Spleen (tissue), 11 donors: Measurements from ENCODE around the gene ZNF777. TPM values are rescaled to one million over a fixed set of nuclear protein-coding genes. Genes with fewer than 3 reads are reported as not detected.

Experiments used
- DNase-seq: peaks from one replicate; pipeline ENCODE4 v3.0.0-alpha.2; 2020
- H3K27ac ChIP-seq, 8 donors: fragments of 200-600 bp; sonication (generic) in 7 of 8; 1 replicate in 4 of 8; 2 replicates in 4 of 8; pipeline versions ENCODE4 v1.5.0 to v1.8.0; 2016 to 2021; ENCODE audit warnings: inconsistent platforms in 4 of 8, mild to moderate bottlenecking in 4 of 8, moderate library complexity in 1 of 8
- H3K27me3 ChIP-seq, 7 donors: fragments of 200-600 bp; sonication (generic) in 6 of 7; replicated peaks in 1 of 7; 1 replicate in 4 of 7; 2 replicates in 3 of 7; pipeline versions ENCODE4 v1.5.0 to v1.8.0; 2016 to 2021; ENCODE audit warnings: inconsistent platforms in 3 of 7, mild to moderate bottlenecking in 1 of 7
- H3K36me3 ChIP-seq, 6 donors: fragments of 200-600 bp; sonication (generic) in 5 of 6; 1 replicate in 4 of 6; 2 replicates in 2 of 6; pipeline versions ENCODE4 v1.5.0 to v1.8.0; 2016 to 2021; ENCODE audit warnings: inconsistent platforms in 2 of 6
- H3K4me1 ChIP-seq, 6 donors: fragments of 200-600 bp; sonication (generic) in 5 of 6; 1 replicate in 3 of 6; 2 replicates in 3 of 6; pipeline versions ENCODE4 v1.5.0 to v1.8.0; 2016 to 2021; ENCODE audit warnings: inconsistent platforms in 3 of 6
- H3K4me3 ChIP-seq, 8 donors: fragments of 200-600 bp; sonication (generic) in 7 of 8; 1 replicate in 4 of 8; 2 replicates in 4 of 8; pipeline versions ENCODE4 v1.5.0 to v1.8.0; 2016 to 2021; ENCODE audit warnings: inconsistent platforms in 4 of 8, mild to moderate bottlenecking in 4 of 8, moderate library complexity in 2 of 8
- H3K9me3 ChIP-seq, 8 donors: fragments of 200-600 bp; sonication (generic) in 7 of 8; 1 replicate in 4 of 8; 2 replicates in 4 of 8; pipeline versions ENCODE4 v1.5.0 to v1.8.0; 2016 to 2021; ENCODE audit warnings: inconsistent platforms in 4 of 8
- CTCF ChIP-seq, 11 experiments: fragments of 200-600 bp in 7 of 11; fragments of 450-650 bp in 4 of 11; sonication (generic) in 4 of 11; IDR thresholded peaks in 8 of 11; conservative IDR thresholded peaks in 3 of 11; 1 replicate in 7 of 11; 2 replicates in 4 of 11; pipeline versions ENCODE4 v1.4.0 to v1.8.0; 2016 to 2021; ENCODE audit warnings: antibody characterized with exemption in 11 of 11, inconsistent platforms in 4 of 11, mild to moderate bottlenecking in 1 of 11
- POLR2A ChIP-seq, 3 donors: fragments of 450-650 bp; IDR thresholded peaks; one replicate each; pipeline ENCODE4 v1.5.1; 2017; ENCODE audit warnings: antibody characterized with exemption in 3 of 3, mild to moderate bottlenecking in 1 of 3
- POLR2AphosphoS5 ChIP-seq, 3 donors: sonication (generic); formaldehyde crosslinking; IDR thresholded peaks; one replicate each; pipeline ENCODE4 v1.5.1; 2017; ENCODE audit warnings: antibody characterized with exemption in 3 of 3
- WGBS, 5 donors: extraction: QIAGEN DNeasy Blood & Tissue Kit in 3 of 5; methylation state at CpG; one replicate each; pipeline versions ENCODE4 v1.1.5 to v1.1.7; 2013 to 2018; 5-methylcytosine and 5-hydroxymethylcytosine counted together
- intact Hi-C: fragments of 100-400 bp; cut with DNase I; formaldehyde crosslinking; loops from one replicate; pipeline ENCODE4 v1.15.0; 2023; ENCODE audit warnings: low total_unique reads
- polyA plus RNA-seq, 3 donors: library from polyadenylated mRNA; stranded (reverse); fragments of 200-250 nt; gene quantifications; one replicate each; pipeline ENCODE4 v1.2.1, GENCODE V29; 2013
- total RNA-seq, 7 donors: library from RNA; depleted of rRNA in 3 of 7; stranded (reverse); fragments of >200 nt in 3 of 7; fragmentation: NEBNext Ultra II Directional in 4 of 7; extraction: Animal tissue kit (Norgen Biotek cat#: 25700) in 4 of 7; gene quantifications; one replicate each; pipeline versions ENCODE4 v1.1.0 to v1.2.1, GENCODE V29; 2016 to 2021
- donor health status: healthy with polysubstance abuse.
- donor health status: DM: no; HTN: no; CAD: no; lungs with moderate emphysema.
- donor health status: DM: no; HTN: no; CAD: no.
- donor health status: Bipolar disorder and iron deficiency.
- donor health status: healthy.
- donor health status: DM: no; HTN: no; CAD: no.
- donor health status: DM: yes; HTN: yes; CAD: no.

The ZNF777 gene
- total and polyA plus RNA-seq, 10 donors, result 3.4 to 12.6 (median 10.1) TPM

GRCh38 chr7:149430192-149430591 is 30.7 kb downstream of the ZNF777 start:
- Histone ChIP-seq H3K27me3 (no peaks in the 10 kb centered on the region), H3K4me3 (no peak overlapping the region), H3K9me3 (no peaks in the 10 kb centered on the region), H3K36me3 (peaks cover 4 to 52% (median 37%) of the 10 kb centered on the region in 6 donors), H3K4me1 (no peaks in the 10 kb centered on the region), H3K27ac (no peak overlapping the region)
- TF ChIP-seq CTCF (IDR thresholded peaks at IDR 0.05 in 8 of 11, conservative IDR thresholded peaks at IDR 0.05 in 3 of 11) (no peak), POLR2AphosphoS5 (IDR thresholded peaks at IDR 0.05) (no peak), POLR2A (IDR thresholded peaks at IDR 0.05) (no peak)
- no peak for DNase-seq
- intact Hi-C loops, result no loop called here
- WGBS, 5 donors, result 86 to 92% (median 87%) methylated on average over 4 of the region's 4 CpGs

- Histone ChIP-seq H3K9me3 (no peaks in the 10 kb centered on the region), H3K36me3 (peaks cover 4 to 29% (median 17%) of the 10 kb centered on the region in 6 donors), H3K4me1 (peaks cover 5 to 9% (median 7%) of the 10 kb centered on the region in 6 donors), H3K4me3 (no peak overlapping the region), H3K27ac (no peak overlapping the region), H3K27me3 (peaks cover 0 to 6% (median 0%) of the 10 kb centered on the region in 7 donors)
- no peak for TF ChIP-seq CTCF (IDR thresholded peaks at IDR 0.05 in 8 of 11, conservative IDR thresholded peaks at IDR 0.05 in 3 of 11)
- no peak for TF ChIP-seq POLR2A (IDR thresholded peaks at IDR 0.05)
- TF ChIP-seq POLR2AphosphoS5 (IDR thresholded peaks at IDR 0.05), result no peak
- DNase-seq, result no peak
- WGBS, 5 donors, result 86 to 98% (median 93%) methylated on average over 2 of the region's 2 CpGs
- intact Hi-C loops, result loop anchor here (10.0 kb wide), 1 partner anchor 197 kb away; no protein-coding TSS in a partner anchor
Measured at GRCh38 chr7:149427893-149428292, 33.0 kb downstream of the ZNF777 start.

- Histone ChIP-seq H3K36me3 (peaks cover 4 to 22% (median 10%) of the 10 kb centered on the region in 6 donors), H3K27ac (no peak overlapping the region), H3K4me3 (no peak overlapping the region), H3K9me3 (no peaks in the 10 kb centered on the region), H3K4me1 (peaks cover 5 to 14% (median 11%) of the 10 kb centered on the region in 6 donors), H3K27me3 (peaks cover 0 to 6% (median 0%) of the 10 kb centered on the region in 7 donors)
- intact Hi-C loops, result loop anchor here (10.0 kb wide), 1 partner anchor 198 kb away; no protein-coding TSS in a partner anchor
- TF ChIP-seq POLR2A (IDR thresholded peaks at IDR 0.05) (no peak), POLR2AphosphoS5 (IDR thresholded peaks at IDR 0.05) (no peak), CTCF (IDR thresholded peaks at IDR 0.05 in 8 of 11, conservative IDR thresholded peaks at IDR 0.05 in 3 of 11) (no peak)
- 85 to 98% (median 93%) methylated on average over 4 of the region's 4 CpGs for WGBS, 5 donors
- DNase-seq, result no peak
Measured at GRCh38 chr7:149427096-149427680, 33.7 kb downstream of the ZNF777 start.

GRCh38 chr7:149423449-149424110 is 37.3 kb downstream of the ZNF777 start:
- TF ChIP-seq CTCF (IDR thresholded peaks at IDR 0.05 in 8 of 11, conservative IDR thresholded peaks at IDR 0.05 in 3 of 11), result no peak
- no peak for TF ChIP-seq POLR2A (IDR thresholded peaks at IDR 0.05)
- peak overlapping the region in 7 of 8 donors; percentile 64 to 90 (median 86) for H3K27ac ChIP-seq
- H3K4me1 ChIP-seq, result peaks cover 5 to 23% (median 18%) of the 10 kb centered on the region in 6 donors
- peaks cover 0 to 6% (median 0%) of the 10 kb centered on the region in 7 donors for H3K27me3 ChIP-seq
- 46 to 64% (median 49%) methylated on average over 24 of the region's 24 CpGs for WGBS, 5 donors
- intact Hi-C loops, result loop anchor here (10.0 kb wide), 1 partner anchor 201 kb away; no protein-coding TSS in a partner anchor
- no peak for DNase-seq
- no peaks in the 10 kb centered on the region for H3K36me3 ChIP-seq
- H3K9me3 ChIP-seq, result no peaks in the 10 kb centered on the region
- peak overlapping the region in 6 of 8 donors; percentile 51 to 73 (median 56) for H3K4me3 ChIP-seq
